GM18520 (cell line): ENCODE data around the gene SRRD.

Experiments used
- ATAC-seq: cut with Tn5 transposase; IDR thresholded peaks from one replicate; pipeline ENCODE4 v1.9.1; 2021; ENCODE audit not compliant: unreplicated experiment

Gene SRRD

GRCh38 chr22:26481694-26482093, 2.0 kb upstream of the SRRD start:
- no peak for ATAC-seq

- ATAC-seq: no peak
Measured at GRCh38 chr22:26482161-26482560, 1.5 kb upstream of the SRRD start.

GRCh38 chr22:26483043-26483438, 636 bp upstream of the SRRD start:
- ATAC-seq: no peak

GRCh38 chr22:26484360-26484706, 656 bp downstream of the SRRD start:
- no peak for ATAC-seq

- no peak for ATAC-seq
Measured at GRCh38 chr22:26485013-26485412, 1.3 kb downstream of the SRRD start.

GRCh38 chr22:26485806-26486390, 2.2 kb downstream of the SRRD start:
- no peak for ATAC-seq

GRCh38 chr22:26486394-26486793, 2.7 kb downstream of the SRRD start:
- no peak for ATAC-seq

GRCh38 chr22:26487996-26488395, 4.3 kb downstream of the SRRD start:
- no peak for ATAC-seq

- no peak for ATAC-seq
Measured at GRCh38 chr22:26489447-26490036, 5.9 kb downstream of the SRRD start.

- ATAC-seq: no peak
Measured at GRCh38 chr22:26492220-26492619, 8.5 kb downstream of the SRRD start.

GRCh38 chr22:26494506-26494905, 10.8 kb downstream of the SRRD start:
- no peak for ATAC-seq

- ATAC-seq: no peak
Measured at GRCh38 chr22:26496456-26496855, 12.8 kb downstream of the SRRD start.

- ATAC-seq: no peak
Measured at GRCh38 chr22:26499188-26499703, 15.6 kb downstream of the SRRD start.

GRCh38 chr22:26501996-26502395, 18.3 kb downstream of the SRRD start:
- no peak for ATAC-seq

GRCh38 chr22:26502688-26503561, 19.2 kb downstream of the SRRD start:
- ATAC-seq: no peak

- no peak for ATAC-seq
Measured at GRCh38 chr22:26503758-26504157, 20.1 kb downstream of the SRRD start.

- no peak for ATAC-seq
Measured at GRCh38 chr22:26508148-26508547, 24.5 kb downstream of the SRRD start.

GRCh38 chr22:26512149-26512793, 28.6 kb downstream of the SRRD start, which contains the start of gene TFIP11:
Gene TFIP11 (minus strand): TSS chr22:26512473. CDS start chr22:26510272, 2,201 bp downstream.
- ATAC-seq: peak; percentile 93

GRCh38 chr22:26513838-26514237, 30.2 kb downstream of the SRRD start:
- ATAC-seq: no peak

- ATAC-seq: no peak
Measured at GRCh38 chr22:26514419-26515161, 30.9 kb downstream of the SRRD start.

GRCh38 chr22:26515931-26516330, 32.3 kb downstream of the SRRD start:
- ATAC-seq: no peak
